HCT116 (cell line): Measurements from ENCODE around the gene PRSS2. TPM values are rescaled to one million over a fixed set of nuclear protein-coding genes. Genes with fewer than 3 reads are reported as not detected.

Experiments used
- ATAC-seq: fragments of 200-7000 bp; cut with Tn5 transposase; 2 replicates; pipeline ENCODE4 v1.9.1; 2020; ENCODE audit warnings: mild to moderate bottlenecking, moderate library complexity
- BruUV-seq: library from RNA; stranded (reverse); fragments of 400-500 nt; replicated peaks from 2 replicates; lab custom pipeline; 2021; lab: Mats Ljungman, UMichigan
- CTCF ChIA-PET: fragments of 300-600 bp; sonication (Branson Sonifier 250); formaldehyde crosslinking; loops from one replicate; lab custom pipeline; 2021; ENCODE audit warnings: antibody characterized with exemption; lab: Charles Lee
- POLR2A ChIA-PET: fragments of 300-600, 350-600 bp; sonication (Branson Sonifier 250); formaldehyde crosslinking; loops from one replicate; lab custom pipeline; 2021; ENCODE audit warnings: antibody characterized with exemption; lab: Charles Lee
- RAD21 ChIA-PET, 2 experiments: fragments of 300-600 bp; sonication (Branson Sonifier 250); formaldehyde crosslinking; loops; one replicate each; lab custom pipeline; 2023; ENCODE audit warnings: low total read pairs in 2 of 2; ENCODE audit not compliant: uncharacterized antibody in 2 of 2, unreplicated experiment in 2 of 2, low non-redundant PET in 1 of 2; lab: Charles Lee
- DNase-seq: peaks from one replicate; pipeline ENCODE4 v3.0.0-alpha.2; 2010; ENCODE audit warnings: low read depth, low spot score
- H2AFZ ChIP-seq: fragments of 200-600 bp; shearing (Covaris generic), sonication (generic); 2 replicates; pipeline ENCODE4 v1.6.1; 2017; ENCODE audit warnings: low read depth, mixed run types, mixed read lengths, antibody characterized with exemption, low read length; ENCODE audit not compliant: poor library complexity, severe bottlenecking
- H3K27ac ChIP-seq: 2 replicates; pipeline ENCODE4 v1.5.1; 2012; ENCODE audit warnings: low read depth, low read length
- H3K27me3 ChIP-seq: fragments of 200-600 bp; sonication (generic); 2 replicates; pipeline ENCODE4 v1.6.1; 2016; ENCODE audit warnings: mixed run types, low read length, mixed read lengths; ENCODE audit not compliant: insufficient read depth
- H3K36me3 ChIP-seq, 2 experiments: fragments of 200-500 bp in 1 of 2; fragments of 200-600 bp in 1 of 2; sonication (Bioruptor generic) in 1 of 2; sonication (generic) in 1 of 2; 2 replicates each; pipeline versions ENCODE4 v1.5.1 to v1.6.1; 2014 to 2016; ENCODE audit warnings: low read length in 2 of 2, inconsistent platforms in 1 of 2, mixed read lengths in 1 of 2, mixed run types in 1 of 2; ENCODE audit not compliant: insufficient read depth in 2 of 2, control insufficient read depth in 1 of 2
- H3K4me1 ChIP-seq, 2 experiments: fragments of 200-600 bp in 1 of 2; sonication (generic) in 1 of 2; 2 replicates each; pipeline versions ENCODE4 v1.5.1 to v1.6.1; 2012 to 2017; ENCODE audit warnings: low read length in 2 of 2, inconsistent platforms in 1 of 2, mild to moderate bottlenecking in 1 of 2, mixed read lengths in 1 of 2, mixed run types in 1 of 2, moderate library complexity in 1 of 2; ENCODE audit not compliant: insufficient read depth in 2 of 2, control insufficient read depth in 1 of 2
- H3K4me2 ChIP-seq: fragments of 200-600 bp; sonication (generic); 2 replicates; pipeline ENCODE4 v1.6.1; 2017; ENCODE audit warnings: mixed run types, low read length, mixed read lengths
- H3K4me3 ChIP-seq, 2 experiments: fragments of 200-600 bp in 1 of 2; sonication (generic) in 1 of 2; replicated peaks in 1 of 2; 2 replicates each; pipeline ENCODE4 v1.5.1; 2011 to 2016; ENCODE audit warnings: low read length in 2 of 2, control low read depth in 1 of 2, low read depth in 1 of 2, mild to moderate bottlenecking in 1 of 2, mixed read lengths in 1 of 2, mixed run types in 1 of 2
- H3K79me2 ChIP-seq: fragments of 200-600 bp; sonication (generic); 2 replicates; pipeline ENCODE4 v1.6.1; 2017; ENCODE audit warnings: mild to moderate bottlenecking, mixed run types, low read length, moderate library complexity, mixed read lengths; ENCODE audit not compliant: insufficient read depth
- H3K9ac ChIP-seq: fragments of 200-600 bp; sonication (generic); 2 replicates; pipeline ENCODE4 v1.6.1; 2016; ENCODE audit warnings: low read length, mixed read lengths
- H3K9me2 ChIP-seq: fragments of 200-600 bp; sonication (generic), shearing (Covaris generic); 2 replicates; pipeline ENCODE4 v1.6.1; 2017; ENCODE audit warnings: mixed run types, mild to moderate bottlenecking, moderate library complexity; ENCODE audit not compliant: insufficient read depth
- H3K9me3 ChIP-seq, 2 experiments: fragments of 200-500 bp in 1 of 2; fragments of 200-600 bp in 1 of 2; sonication (Bioruptor generic) in 1 of 2; sonication (generic) in 1 of 2; 2 replicates each; pipeline ENCODE4 v1.6.1; 2014 to 2017; ENCODE audit warnings: low read length in 2 of 2, mixed read lengths in 2 of 2, inconsistent platforms in 1 of 2, low read depth in 1 of 2, mild to moderate bottlenecking in 1 of 2, mixed run types in 1 of 2, moderate library complexity in 1 of 2; ENCODE audit not compliant: control insufficient read depth in 1 of 2, insufficient read depth in 1 of 2
- H4K20me1 ChIP-seq: fragments of 200-600 bp; sonication (generic), shearing (Covaris generic); 2 replicates; pipeline ENCODE4 v1.6.1; 2017; ENCODE audit warnings: mixed run types, mild to moderate bottlenecking, moderate library complexity; ENCODE audit not compliant: insufficient read depth
- CEBPB ChIP-seq: IDR thresholded peaks from 2 replicates; pipeline ENCODE4 v1.6.1; 2012; ENCODE audit warnings: low read depth
- EGR1 ChIP-seq: IDR thresholded peaks from 2 replicates; pipeline ENCODE4 v1.6.1; 2012; ENCODE audit warnings: low read depth
- ELF1 ChIP-seq: IDR thresholded peaks from 2 replicates; pipeline ENCODE4 v1.6.1; 2012; ENCODE audit warnings: low read depth, borderline replicate concordance
- EZH2 ChIP-seq: fragments of 200-600 bp; sonication (generic); IDR thresholded peaks from 2 replicates; pipeline ENCODE4 v1.6.1; 2017; ENCODE audit warnings: antibody characterized with exemption, mixed run types
- EZH2phosphoT487 ChIP-seq: fragments of 200-600 bp; IDR thresholded peaks from 2 replicates; pipeline ENCODE4 v1.6.1; 2018; ENCODE audit warnings: antibody characterized with exemption, borderline replicate concordance
- FOSL1 ChIP-seq: IDR thresholded peaks from 2 replicates; pipeline ENCODE4 v1.6.1; 2012; ENCODE audit warnings: low read depth
- JUND ChIP-seq: IDR thresholded peaks from 2 replicates; pipeline ENCODE4 v1.6.1; 2012
- POLR2A ChIP-seq: IDR thresholded peaks from 2 replicates; pipeline ENCODE4 v1.7.0; 2011; ENCODE audit warnings: borderline replicate concordance; ENCODE audit not compliant: insufficient read depth, insufficient read length; ENCODE audit errors: extremely low read depth
- POLR2AphosphoS5 ChIP-seq: IDR thresholded peaks from 2 replicates; pipeline ENCODE4 v1.6.1; 2011; ENCODE audit warnings: mild to moderate bottlenecking, low read depth, low read length, moderate library complexity
- RAD21 ChIP-seq: IDR thresholded peaks from 2 replicates; pipeline ENCODE4 v1.6.1; 2012; ENCODE audit warnings: low read depth, mild to moderate bottlenecking
- SP1 ChIP-seq: IDR thresholded peaks from 2 replicates; pipeline ENCODE4 v1.6.1; 2012; ENCODE audit warnings: low read depth
- SRF ChIP-seq: IDR thresholded peaks from 2 replicates; pipeline ENCODE4 v1.6.1; 2012; ENCODE audit warnings: low read depth
- YY1 ChIP-seq: IDR thresholded peaks from 2 replicates; pipeline ENCODE4 v1.6.1; 2011; ENCODE audit warnings: low read length, low read depth, moderate library complexity, mild to moderate bottlenecking; ENCODE audit not compliant: insufficient replicate concordance; ENCODE audit errors: extremely low read depth
- ZFX ChIP-seq: fragments of 450-650 bp; IDR thresholded peaks from 2 replicates; pipeline ENCODE4 v1.6.1; 2017
- ZNF274 ChIP-seq: fragments of 200-500 bp; sonication (Bioruptor generic); IDR thresholded peaks from 2 replicates; pipeline ENCODE4 v1.6.1; 2014; ENCODE audit warnings: mild to moderate bottlenecking, low read depth, low read length, inconsistent platforms
- intact Hi-C: fragments of 100-400 bp; cut with micrococcal nuclease; formaldehyde crosslinking; loops from 2 replicates; pipeline ENCODE4 v1.10.0; 2022
- total RNA-seq: library from RNA; stranded (reverse); gene quantifications from one replicate; pipeline ENCODE4 v1.2.1, GENCODE V29; 2021; ENCODE audit not compliant: unreplicated experiment
- TF ChIP-seq, protein P1 (sequence below): IDR thresholded peaks from 2 replicates; pipeline ENCODE4 v1.6.1; 2011; ENCODE audit warnings: mild to moderate bottlenecking, low read length, moderate library complexity; ENCODE audit not compliant: insufficient replicate concordance; ENCODE audit errors: extremely low read depth
- TF ChIP-seq, protein P2 (sequence below): IDR thresholded peaks from 2 replicates; pipeline ENCODE4 v1.6.1; 2012
- TF ChIP-seq, protein P3 (sequence below), 3 experiments: fragments of 200-600 bp in 1 of 3; sonication (generic) in 1 of 3; IDR thresholded peaks in 2 of 3; conservative IDR thresholded peaks in 1 of 3; 2 replicates each; pipeline ENCODE4 v1.5.1; 2012 to 2017; ENCODE audit warnings: low read depth in 2 of 3, low read length in 2 of 3, antibody characterized with exemption in 1 of 3, borderline replicate concordance in 1 of 3, control low read depth in 1 of 3, mild to moderate bottlenecking in 1 of 3, mixed read lengths in 1 of 3, mixed run types in 1 of 3, moderate library complexity in 1 of 3; ENCODE audit not compliant: insufficient read depth in 1 of 3
- TF ChIP-seq, protein P4 (sequence below): IDR thresholded peaks from 2 replicates; pipeline ENCODE4 v1.6.1; 2012

Gene PRSS2
- total RNA-seq, 1 experiment from 2014 or later, result 36.8 TPM

DNA sequence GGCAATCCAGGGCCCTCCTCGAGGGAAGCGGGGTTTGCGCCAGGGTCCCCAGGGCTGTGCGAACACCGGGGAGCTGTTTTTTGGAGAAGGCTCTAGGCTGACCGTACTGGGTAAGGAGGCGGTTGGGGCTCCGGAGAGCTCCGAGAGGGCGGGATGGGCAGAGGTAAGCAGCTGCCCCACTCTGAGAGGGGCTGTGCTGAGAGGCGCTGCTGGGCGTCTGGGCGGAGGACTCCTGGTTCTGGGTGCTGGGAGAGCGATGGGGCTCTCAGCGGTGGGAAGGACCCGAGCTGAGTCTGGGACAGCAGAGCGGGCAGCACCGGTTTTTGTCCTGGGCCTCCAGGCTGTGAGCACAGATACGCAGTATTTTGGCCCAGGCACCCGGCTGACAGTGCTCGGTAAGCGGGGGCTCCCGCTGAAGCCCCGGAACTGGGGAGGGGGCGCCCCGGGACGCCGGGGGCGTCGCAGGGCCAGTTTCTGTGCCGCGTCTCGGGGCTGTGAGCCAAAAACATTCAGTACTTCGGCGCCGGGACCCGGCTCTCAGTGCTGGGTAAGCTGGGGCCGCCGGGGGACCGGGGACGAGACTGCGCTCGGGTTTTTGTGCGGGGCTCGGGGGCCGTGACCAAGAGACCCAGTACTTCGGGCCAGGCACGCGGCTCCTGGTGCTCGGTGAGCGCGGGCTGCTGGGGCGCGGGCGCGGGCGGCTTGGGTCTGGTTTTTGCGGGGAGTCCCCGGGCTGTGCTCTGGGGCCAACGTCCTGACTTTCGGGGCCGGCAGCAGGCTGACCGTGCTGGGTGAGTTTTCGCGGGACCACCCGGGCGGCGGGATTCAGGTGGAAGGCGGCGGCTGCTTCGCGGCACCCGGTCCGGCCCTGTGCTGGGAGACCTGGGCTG is 26.0 kb downstream of the PRSS2 start (continued):
- TF ChIP-seq ELF1, result no peak

DNA sequence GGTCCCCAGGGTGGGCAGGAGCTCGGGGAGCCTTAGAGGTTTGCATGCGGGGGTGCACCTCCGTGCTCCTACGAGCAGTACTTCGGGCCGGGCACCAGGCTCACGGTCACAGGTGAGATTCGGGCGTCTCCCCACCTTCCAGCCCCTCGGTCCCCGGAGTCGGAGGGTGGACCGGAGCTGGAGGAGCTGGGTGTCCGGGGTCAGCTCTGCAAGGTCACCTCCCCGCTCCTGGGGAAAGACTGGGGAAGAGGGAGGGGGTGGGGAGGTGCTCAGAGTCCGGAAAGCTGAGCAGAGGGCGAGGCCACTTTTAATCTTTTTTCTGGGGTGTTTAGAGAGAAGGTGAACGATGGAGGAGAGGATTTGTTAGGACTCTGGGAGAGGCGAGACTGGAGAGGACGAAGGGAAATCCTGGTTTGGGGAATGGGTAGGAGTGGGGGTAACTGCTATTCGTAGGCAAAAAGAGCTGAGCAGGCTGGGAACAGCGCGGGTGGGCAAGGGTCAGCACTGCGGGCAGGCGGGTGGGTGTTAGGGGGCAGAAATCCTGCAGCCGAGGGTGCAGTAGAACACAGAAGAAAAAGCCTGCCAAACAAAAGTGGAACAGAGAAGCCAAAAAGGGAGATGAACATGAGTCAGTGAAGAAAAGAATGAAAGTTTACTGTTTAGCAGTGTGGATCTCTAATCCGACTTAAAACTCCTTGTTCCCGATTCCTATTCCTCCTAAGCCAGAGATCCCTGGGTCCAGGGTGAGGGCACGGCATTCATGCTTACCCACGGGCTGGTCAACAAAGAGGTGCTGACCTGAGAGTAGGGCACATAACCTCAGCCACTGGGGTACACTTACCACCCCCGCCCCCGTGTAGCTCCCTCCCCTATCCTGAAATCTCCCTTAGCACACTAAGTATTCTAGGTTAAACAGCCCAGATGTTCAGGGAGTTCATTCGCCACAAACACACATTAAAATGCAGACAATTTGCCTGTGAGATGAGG is 26.9 kb downstream of the PRSS2 start:
- no peaks in the 10 kb centered on the region for H3K4me1 ChIP-seq
- H3K9ac ChIP-seq, result no peak overlapping the region
- H3K27ac ChIP-seq, result no peak overlapping the region
- no peak overlapping the region for H3K4me2 ChIP-seq
- no peak for ATAC-seq
- ChIA-PET RAD21 (no interaction called here), POLR2A (no interaction called here), CTCF (no interaction called here)
- no peak overlapping the region for H3K4me3 ChIP-seq
- H3K27me3 ChIP-seq, result no peaks in the 10 kb centered on the region
- intact Hi-C loops, result no loop called here
- no peaks in the 10 kb centered on the region for H3K36me3 ChIP-seq
- BruUV-seq, result no TSS peak
- no peaks in the 10 kb centered on the region for H3K9me2 ChIP-seq
- no peaks in the 10 kb centered on the region for H3K79me2 ChIP-seq
- H3K9me3 ChIP-seq, result no peaks in the 10 kb centered on the region
- no peaks in the 10 kb centered on the region for H4K20me1 ChIP-seq
- no peak for DNase-seq
- no peak overlapping the region for H2AFZ ChIP-seq
- TF ChIP-seq YY1, result no peak
- TF ChIP-seq, protein P1, sequence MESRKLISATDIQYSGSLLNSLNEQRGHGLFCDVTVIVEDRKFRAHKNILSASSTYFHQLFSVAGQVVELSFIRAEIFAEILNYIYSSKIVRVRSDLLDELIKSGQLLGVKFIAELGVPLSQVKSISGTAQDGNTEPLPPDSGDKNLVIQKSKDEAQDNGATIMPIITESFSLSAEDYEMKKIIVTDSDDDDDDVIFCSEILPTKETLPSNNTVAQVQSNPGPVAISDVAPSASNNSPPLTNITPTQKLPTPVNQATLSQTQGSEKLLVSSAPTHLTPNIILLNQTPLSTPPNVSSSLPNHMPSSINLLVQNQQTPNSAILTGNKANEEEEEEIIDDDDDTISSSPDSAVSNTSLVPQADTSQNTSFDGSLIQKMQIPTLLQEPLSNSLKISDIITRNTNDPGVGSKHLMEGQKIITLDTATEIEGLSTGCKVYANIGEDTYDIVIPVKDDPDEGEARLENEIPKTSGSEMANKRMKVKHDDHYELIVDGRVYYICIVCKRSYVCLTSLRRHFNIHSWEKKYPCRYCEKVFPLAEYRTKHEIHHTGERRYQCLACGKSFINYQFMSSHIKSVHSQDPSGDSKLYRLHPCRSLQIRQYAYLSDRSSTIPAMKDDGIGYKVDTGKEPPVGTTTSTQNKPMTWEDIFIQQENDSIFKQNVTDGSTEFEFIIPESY, result no peak
- TF ChIP-seq ZNF274, result no peak
- no peak for TF ChIP-seq EZH2phosphoT487
- TF ChIP-seq, protein P2, sequence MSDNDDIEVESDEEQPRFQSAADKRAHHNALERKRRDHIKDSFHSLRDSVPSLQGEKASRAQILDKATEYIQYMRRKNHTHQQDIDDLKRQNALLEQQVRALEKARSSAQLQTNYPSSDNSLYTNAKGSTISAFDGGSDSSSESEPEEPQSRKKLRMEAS, result no peak
- TF ChIP-seq POLR2AphosphoS5, result no peak
- no peak for TF ChIP-seq RAD21
- no peak for TF ChIP-seq POLR2A
- TF ChIP-seq ELF1, result no peak
- TF ChIP-seq SP1, result no peak
- no peak for TF ChIP-seq EZH2
- TF ChIP-seq ZFX, result no peak
- TF ChIP-seq SRF, result no peak
- TF ChIP-seq EGR1, result no peak
- TF ChIP-seq CEBPB, result no peak
- TF ChIP-seq, protein P3, sequence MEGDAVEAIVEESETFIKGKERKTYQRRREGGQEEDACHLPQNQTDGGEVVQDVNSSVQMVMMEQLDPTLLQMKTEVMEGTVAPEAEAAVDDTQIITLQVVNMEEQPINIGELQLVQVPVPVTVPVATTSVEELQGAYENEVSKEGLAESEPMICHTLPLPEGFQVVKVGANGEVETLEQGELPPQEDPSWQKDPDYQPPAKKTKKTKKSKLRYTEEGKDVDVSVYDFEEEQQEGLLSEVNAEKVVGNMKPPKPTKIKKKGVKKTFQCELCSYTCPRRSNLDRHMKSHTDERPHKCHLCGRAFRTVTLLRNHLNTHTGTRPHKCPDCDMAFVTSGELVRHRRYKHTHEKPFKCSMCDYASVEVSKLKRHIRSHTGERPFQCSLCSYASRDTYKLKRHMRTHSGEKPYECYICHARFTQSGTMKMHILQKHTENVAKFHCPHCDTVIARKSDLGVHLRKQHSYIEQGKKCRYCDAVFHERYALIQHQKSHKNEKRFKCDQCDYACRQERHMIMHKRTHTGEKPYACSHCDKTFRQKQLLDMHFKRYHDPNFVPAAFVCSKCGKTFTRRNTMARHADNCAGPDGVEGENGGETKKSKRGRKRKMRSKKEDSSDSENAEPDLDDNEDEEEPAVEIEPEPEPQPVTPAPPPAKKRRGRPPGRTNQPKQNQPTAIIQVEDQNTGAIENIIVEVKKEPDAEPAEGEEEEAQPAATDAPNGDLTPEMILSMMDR (IDR thresholded peaks at IDR 0.05 in 2 of 3, conservative IDR thresholded peaks at IDR 0.05 in 1 of 3; ENCODE audit: borderline replicate concordance in 1 of 3, insufficient read depth in 1 of 3, low read depth in 2 of 3, low read length in 2 of 3), result no peak
- TF ChIP-seq, protein P4, sequence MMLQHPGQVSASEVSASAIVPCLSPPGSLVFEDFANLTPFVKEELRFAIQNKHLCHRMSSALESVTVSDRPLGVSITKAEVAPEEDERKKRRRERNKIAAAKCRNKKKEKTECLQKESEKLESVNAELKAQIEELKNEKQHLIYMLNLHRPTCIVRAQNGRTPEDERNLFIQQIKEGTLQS, result no peak
- TF ChIP-seq JUND, result no peak
- TF ChIP-seq FOSL1, result no peak
